Measurements from ENCODE around the gene JARID2.

DNA sequence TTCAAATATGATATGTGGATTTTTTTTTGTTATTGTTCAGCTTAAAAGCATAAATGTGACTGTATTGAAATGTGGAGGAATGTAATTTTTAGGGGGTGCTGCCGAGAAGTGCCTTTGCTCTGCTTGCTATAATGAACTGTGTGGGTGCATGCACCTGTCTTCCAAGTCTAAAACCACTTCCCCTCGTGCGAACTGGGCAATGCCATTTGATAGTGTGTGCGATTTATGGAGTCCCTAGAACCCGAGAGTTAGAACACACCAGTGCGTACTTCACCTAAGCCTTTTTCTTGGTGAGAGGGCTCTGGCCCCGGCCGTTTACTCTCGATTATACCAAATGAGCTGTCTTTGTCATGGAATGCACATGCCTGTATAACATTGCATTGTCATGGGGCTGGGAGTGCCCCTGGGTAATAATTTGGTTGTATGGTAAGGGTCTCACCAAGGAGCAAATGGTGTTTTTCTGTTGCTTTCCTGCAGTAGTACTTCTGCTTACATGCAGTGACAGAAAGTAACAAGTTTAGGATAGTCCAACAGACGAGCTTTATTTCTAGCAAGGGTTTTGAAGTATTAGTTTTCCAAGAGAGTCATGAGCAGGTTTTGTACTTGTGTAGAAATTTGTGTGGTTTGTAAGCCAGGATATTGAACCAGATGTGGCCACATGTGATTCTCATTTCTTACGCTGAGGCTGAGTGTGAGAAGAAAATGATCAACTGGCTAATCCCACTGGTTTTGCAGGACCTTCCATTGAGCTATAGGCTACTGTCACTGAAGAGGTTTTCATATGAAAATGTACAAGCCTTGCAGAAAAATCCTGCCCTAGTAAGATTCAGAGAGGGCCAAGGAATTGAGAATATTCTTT lies 244.6 kb downstream of the JARID2 start:
- TF ChIP-seq, protein P1, sequence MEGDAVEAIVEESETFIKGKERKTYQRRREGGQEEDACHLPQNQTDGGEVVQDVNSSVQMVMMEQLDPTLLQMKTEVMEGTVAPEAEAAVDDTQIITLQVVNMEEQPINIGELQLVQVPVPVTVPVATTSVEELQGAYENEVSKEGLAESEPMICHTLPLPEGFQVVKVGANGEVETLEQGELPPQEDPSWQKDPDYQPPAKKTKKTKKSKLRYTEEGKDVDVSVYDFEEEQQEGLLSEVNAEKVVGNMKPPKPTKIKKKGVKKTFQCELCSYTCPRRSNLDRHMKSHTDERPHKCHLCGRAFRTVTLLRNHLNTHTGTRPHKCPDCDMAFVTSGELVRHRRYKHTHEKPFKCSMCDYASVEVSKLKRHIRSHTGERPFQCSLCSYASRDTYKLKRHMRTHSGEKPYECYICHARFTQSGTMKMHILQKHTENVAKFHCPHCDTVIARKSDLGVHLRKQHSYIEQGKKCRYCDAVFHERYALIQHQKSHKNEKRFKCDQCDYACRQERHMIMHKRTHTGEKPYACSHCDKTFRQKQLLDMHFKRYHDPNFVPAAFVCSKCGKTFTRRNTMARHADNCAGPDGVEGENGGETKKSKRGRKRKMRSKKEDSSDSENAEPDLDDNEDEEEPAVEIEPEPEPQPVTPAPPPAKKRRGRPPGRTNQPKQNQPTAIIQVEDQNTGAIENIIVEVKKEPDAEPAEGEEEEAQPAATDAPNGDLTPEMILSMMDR (IDR thresholded peaks at IDR 0.05 in 2 of 3, conservative IDR thresholded peaks at IDR 0.05 in 1 of 3; ENCODE audit: borderline replicate concordance in 1 of 3, insufficient read depth in 1 of 3, low read depth in 2 of 3, low read length in 2 of 3) = no peak
- TF ChIP-seq POLR2A (IDR thresholded peaks at IDR 0.05; ENCODE audit: borderline replicate concordance, extremely low read depth, insufficient read depth, insufficient read length) (no peak), EZH2 (IDR thresholded peaks at IDR 0.05) (no peak), SIN3A (IDR thresholded peaks at IDR 0.05; ENCODE audit: low read depth) (no peak), EGR1 (IDR thresholded peaks at IDR 0.05; ENCODE audit: low read depth) (no peak)
